NAMALWA (cell line): ENCODE results near the gene DNAH1.

ENCODE experiments used
- DNase-seq: peaks from one replicate; pipeline ENCODE4 v3.0.0-alpha.2; 2015; ENCODE audit warnings: low spot score

The DNAH1 gene

DNA sequence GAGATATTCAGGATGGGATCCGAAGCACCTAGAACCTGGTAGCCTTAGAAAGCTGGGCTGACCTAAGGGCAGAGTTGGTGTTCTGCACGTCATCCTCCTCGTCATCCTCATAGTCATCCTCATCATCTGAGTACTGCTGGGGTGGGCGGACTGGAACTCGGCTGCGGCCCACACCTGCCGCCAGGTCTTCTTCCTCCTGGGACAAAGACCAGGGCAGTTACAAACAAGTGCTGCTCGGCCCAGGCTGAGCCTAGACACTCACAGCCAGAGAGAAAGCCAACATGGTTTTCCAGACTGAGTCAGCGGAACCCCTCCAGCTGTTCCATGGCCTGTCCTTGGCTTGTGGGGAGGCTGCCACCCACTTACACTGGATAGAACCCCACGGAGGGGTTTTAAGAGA is 88.3 kb downstream of the DNAH1 start:
- DNase-seq: no peak

DNA sequence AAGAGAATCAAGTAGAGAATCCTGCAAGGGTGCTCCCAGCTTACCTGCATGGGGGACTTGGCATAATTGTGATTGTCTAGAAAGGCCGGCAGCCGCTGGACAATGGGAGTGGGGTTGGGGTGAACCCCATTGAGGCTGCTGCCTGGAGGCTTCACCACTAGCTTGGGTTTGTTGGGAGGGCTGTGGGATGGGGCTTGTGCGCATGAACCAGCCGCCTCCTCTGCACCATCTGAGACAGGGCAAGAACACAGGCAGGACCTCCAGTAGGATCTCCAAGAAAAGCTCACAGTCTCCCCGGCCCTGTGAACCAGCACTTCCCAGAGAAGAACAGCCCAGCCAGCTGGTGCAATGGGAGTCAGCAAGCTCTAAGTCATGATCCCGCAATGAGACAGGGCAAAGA is 88.9 kb downstream of the DNAH1 start:
- no peak for DNase-seq

DNA sequence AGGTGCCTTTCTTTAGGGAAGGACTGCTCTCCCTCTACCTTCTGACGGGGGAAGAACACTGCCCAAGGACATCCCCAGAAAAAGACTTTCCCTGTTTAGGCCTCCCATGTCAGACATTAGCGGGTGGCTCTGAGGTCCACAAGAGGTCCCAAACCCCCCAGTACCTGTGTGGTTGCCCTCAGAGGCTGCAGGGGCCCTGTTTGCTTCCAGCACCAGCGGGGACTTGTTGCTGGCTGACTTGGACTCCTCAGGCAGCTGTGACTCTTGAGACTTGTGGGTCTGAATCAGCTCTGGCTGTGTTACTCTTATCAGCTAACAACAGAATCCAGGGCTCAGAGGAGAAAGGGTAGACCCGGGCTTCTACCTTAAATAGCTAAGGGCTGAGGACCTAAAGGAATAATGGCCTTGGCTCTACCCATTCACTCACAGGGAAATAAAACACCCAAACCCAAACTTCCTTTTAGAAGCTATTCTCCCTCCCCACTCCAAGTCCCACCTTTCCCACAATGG is 89.5 kb downstream of the DNAH1 start:
- no peak for DNase-seq

DNA sequence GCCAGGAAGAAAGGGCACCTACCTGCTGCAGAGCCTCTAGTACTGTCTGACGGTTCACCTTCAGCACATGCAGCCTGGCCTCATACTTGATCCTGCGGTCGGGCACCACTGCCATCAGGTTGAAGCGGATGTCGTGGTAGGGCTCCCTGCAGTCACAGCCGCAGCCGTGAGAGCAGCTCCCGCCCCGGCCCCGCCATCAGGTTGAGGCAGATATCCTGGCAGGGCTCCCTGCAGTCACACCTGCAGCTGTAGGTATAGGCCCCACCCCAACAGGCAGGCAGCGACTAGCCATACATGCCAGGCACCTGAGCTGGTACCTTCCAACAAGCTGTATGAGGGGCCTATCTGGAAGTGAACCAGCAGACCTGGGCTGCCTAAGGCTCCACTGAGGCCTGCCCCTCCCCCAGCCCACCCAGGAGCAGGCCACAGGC is 90.1 kb downstream of the DNAH1 start:
- DNase-seq: no peak

DNA sequence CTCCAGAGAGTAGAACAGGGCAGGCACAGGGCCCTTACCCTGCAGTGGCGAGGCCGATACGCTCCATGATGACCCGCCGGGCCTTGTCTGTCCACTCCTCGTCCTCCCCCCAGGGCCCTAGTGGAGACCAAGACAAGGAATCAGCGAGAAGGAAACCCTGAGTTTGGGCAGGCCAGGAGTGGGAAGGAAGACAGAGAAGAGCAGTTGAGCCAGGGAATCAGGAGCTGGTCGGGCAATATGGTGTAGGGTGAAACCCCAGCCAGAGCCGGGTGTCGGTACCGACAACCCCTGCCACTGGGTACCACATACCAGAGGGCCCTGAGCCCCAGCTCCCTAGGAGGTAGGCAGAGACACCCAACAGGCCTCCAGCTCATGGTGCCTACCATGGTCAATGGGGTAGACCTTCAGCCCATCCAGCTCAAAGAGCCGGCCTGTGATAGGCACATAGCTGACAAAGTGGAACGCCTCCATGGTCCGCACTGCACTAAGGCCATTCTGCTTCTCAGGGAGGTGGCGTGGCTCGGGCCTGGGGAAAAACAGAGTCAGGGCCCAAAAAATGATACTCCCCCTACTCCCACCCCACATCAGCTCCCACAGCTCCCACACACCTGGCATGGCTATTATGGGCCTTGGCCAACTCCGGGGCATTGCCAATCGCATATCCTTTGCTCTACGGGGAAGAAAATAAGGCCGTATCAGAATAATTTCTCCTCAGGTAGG is 90.8 kb downstream of the DNAH1 start:
- no peak for DNase-seq

DNA sequence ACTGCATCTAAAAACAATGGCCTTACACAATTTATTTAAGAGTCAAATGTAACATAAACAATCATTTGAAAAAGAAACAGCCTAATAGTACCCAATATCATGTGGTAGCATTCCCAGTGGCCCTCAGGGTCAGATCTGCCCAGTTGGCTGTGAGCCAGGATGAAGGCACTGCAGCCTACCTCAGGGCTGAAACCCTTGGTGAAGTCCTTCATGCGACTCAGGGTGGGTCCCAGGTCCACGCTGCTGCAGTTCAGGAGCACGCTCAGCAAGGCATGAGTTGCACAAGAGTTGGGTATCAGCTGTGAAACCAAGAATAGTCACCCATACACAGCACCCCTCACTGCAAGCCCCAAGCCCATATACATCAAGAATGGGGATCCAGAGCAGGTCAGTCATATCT is 91.7 kb downstream of the DNAH1 start:
- no peak for DNase-seq

DNA sequence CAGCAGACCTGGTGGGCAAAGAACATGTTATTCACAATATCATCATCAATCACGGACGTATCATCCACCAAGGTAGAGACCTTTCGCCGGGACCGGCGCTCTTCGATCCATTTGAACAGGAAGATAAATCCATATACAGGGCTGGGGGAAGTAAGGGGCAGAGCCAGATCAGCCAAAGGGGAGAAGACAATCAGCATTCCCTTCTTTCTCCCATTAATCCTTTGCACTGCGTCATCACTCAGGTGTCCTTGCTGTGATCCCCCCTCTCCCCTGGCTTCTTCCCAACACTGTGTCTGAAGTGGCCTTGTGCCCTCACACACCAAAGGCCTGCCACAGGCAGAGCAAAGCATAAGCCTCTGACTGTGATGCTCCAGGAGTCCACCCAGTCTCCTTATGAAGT is 92.3 kb downstream of the DNAH1 start:
- no peak for DNase-seq

DNA sequence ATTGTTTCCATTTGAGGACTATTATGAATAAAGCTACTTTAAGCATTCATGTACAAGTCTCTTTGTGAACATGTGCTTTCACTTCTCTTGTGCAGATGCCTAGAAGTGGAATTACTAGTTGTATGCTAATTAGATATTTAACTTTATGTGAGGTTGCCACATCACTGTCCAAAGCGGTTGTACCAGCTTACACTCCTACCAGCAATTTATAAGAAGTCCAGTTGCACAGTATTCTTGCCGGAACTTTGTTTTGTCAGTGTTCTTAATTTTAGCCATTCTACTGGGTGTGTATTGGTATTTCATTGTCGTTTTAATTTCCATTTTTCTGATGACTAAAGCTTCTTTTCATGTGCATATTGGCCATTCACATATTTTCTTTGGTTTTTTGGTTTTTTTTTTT is 99.7 kb downstream of the DNAH1 start:
- no peak for DNase-seq

DNA sequence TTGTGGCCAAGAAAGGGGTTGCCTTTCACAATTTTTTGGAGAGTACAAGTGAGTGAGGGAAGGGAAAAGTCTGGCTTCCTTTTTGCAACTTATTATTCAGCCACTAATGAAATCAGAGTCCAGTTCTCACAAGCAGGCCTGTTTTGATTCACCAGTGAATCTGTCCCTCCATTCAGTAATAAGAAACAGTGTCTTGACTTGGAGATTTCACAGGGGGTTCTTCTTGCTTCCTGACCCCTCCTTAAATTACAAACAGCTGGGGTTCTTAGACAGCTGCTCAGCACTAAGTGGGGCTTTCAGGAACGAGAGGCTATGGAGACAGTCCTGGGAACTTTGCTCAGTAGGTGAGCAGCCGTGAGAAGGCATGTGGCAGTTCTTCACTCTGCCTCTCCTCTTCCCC is 104.3 kb downstream of the DNAH1 start:
- no peak for DNase-seq

DNA sequence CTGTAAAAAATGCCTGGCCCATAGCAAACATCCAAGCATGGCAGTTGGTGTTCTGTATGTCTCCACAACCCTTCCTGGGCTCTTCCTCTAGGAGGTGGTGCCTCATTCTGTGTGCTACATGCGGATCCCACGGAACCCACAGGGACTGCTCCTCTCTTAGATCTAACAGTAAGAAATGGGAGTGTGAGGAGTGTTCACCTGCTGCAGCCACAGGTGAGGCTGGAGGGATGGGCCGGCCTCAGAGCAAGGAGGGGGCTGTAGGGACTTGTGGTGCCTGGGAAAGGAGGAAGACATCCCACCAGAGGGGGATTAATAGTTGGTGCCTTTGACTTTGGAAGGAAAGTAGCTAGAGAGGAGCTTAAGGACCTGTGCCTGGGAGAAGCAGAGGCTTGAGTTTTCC is 106.5 kb downstream of the DNAH1 start:
- DNase-seq: no peak

DNA sequence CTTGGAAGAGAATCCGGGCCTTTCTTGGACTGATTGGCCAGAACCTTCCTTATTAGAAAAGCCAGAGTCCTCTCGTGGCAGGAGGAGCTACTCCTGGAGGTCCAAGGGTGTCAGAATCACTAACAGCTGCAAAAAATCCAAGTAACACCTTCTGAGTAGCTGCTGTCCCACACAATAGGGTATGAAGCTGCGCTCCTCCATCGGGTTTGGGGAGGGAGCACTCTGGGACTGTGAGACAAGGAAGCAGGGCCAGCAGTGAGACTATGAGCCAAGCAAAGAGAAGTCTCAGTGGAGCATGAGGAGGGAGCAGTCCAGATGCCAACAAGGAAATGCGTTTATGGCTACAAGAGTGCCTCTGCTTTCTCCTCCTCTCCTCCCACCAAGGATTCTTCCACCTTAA is 107.1 kb downstream of the DNAH1 start:
- no peak for DNase-seq

DNA sequence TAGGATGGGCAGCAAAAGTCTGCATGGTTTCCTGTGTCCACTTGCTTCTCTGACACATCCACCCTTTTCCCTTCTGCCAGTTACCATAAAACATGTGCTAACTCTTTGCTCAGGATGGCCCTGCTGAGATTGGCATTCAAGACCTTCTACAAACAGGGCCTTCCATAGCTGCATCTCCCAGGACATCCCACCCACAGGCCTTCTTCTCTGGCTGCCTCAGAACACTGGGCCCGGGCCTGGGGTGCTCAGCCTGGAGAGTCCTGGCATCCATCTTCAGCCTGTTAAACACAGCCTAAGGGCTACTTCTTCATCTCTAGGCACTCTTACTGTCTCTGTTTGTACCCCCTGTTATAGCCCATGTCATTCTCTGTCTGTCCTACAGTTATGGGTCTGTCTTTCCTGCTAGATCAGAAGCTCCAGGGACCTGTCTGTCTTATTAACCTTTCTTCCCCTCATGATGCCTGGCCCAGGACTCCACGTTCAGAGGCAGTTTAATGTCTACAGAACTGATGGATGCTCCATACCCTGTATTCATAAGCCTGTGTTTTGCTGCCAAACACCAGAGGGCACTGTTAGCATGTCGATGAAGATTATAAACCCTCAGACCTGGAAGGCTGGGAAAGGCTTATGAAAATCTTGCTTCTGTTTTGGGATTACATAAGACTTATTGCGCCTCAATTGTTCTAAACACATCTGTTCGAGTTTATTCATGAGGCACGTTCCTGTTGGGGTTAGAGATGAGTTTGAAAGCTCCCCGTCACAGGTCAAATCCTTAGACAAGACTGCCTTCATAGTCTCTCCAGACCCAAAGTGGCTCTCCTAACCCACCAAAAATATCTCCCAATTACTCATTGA is 112.3 kb downstream of the DNAH1 start:
- peak; percentile 53 for DNase-seq

DNA sequence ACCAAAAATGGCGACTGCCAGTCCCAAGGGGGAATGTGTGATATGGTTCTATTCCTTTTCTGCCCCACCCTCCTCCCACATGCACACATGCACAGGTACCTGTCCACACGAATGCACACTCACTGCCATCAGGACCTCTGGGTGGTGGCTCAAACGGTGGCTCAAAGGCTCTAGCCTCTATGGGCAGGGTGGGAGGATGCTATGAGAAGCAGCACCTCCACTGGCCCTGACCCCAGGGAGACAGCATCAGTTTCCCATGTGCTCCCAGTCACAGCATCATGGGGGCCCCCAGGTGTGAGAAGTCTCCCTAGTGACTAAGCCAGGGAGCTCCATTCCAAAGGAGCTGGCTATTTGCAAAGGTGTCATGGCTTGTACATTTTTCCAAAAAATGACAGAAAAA is 112.9 kb downstream of the DNAH1 start:
- no peak for DNase-seq

DNA sequence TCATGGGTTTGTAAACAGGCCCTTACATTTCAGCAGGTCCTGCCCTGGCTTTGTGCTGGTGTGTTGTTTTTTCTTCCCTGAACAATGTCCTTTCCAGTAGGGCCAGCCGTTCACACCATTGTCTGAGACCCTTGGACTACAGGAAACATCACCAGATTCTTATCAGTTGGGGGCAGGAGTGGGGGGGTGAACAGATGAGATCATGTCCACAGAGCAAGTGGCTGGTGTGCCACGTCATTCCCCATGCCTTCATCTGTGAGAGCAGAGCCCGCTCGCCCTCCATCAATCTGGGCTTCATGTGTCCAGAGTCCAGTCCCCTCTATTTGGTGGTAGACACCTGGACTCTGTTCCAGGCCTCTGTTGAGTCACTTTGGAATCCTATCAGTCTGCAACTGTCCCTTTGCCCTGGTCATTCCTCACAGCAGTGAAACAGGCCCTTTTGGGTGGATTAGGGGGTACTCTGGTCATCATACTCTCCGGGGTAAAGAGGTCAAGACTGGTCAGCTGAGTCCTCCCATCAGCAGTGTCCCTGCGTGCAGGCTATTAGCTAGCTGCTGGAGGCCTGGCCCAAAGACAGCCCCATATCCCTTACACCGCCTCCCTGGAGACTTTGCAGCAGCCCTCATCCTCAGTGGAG is 113.8 kb downstream of the DNAH1 start:
- no peak for DNase-seq

DNA sequence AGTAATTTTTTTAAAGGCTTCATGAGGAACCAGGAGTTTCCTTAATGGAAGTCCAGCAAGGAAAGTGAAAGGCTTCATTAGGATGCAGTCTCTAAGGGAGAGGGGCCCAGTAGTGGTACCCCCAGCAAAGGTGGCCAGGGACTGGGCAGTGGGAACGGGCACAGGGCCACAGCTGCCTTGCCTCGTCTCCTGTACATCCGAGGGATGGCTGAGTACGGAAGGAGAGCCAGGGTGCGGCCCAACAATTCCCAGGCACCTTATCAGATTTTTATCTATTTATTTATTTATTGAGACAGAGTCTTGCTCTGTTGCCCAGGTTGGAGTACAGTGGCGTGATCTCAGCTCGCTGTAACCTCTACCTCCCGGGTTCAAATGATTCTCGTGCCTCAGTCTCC is 114.3 kb downstream of the DNAH1 start:
- DNase-seq: no peak

DNA sequence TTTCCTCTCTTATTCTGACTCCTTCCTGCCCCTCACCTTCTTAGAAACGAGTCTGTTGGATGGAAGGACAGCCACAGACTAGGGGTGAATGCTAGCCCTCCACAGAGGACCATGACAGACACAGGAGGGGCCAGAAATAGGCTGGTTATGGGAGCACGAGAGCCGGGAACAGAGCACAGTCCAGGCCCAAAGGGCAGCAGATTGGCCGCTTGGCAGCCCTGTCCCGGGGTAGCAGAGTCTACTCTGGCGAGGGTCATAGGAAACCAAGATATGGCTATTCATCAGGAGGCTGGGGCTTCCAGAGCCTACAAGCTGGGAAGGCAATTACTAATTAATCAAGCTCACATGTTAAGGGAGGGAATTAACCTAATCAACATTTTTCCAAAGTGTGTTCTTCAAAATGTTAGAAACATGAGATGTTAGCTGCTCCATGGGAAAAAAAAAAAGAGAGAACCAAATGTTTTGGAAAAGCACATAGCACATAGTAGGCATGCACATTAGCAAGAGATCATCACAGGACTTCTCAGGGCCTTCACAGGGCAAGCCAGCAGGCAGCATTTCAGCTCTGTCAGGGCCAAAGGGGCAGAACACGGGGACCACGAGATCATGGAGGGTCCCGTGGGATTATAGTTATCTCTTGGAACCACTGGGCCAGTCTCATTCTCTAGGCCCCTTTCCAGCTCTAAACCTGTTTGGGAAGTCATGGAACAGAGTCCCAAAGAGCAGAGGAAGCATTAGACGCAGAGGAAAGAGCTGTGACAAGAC is 115.5 kb downstream of the DNAH1 start:
- no peak for DNase-seq

DNA sequence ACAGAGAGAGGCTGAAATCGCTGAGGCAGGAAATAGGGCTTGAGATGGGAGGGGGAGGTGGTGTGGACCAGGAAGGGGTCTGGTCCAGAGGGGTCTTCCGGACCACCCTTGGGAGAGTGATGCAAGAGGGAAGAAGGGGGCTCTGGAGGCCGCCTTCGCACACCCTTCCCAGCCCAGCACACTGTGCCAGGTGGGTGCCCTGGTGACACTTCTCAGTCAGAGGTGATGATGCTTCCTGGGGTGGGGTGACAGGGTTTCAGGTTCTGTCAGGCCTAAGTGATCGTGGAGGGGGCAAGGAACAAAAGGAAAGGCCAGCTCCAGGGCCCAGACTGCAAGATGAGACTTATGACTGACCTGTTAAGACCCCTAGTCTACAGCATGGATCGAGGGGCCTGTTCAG is 116.1 kb downstream of the DNAH1 start:
- no peak for DNase-seq

DNA sequence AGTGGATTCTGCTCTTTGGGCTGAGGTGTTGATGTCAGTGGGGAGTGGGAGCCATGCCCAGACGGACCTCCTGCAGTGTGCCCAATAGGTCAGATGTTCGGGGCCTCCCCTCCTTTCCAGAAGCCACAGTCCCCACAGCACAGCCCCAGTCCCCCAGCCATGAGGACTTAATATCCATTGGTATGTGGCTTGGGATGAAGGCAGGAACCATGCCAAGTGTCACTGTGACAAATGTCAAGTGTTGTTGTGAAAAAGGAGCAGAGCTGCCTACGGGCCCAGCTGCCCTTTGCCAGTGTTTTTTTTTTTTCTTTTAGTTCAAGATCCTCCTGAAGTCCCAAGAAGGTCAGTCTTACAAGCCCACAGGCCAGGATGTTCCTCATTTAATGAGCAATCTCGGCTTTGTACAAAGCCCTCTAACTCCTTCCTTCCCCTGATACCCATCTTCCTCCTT is 116.6 kb downstream of the DNAH1 start:
- no peak for DNase-seq

DNA sequence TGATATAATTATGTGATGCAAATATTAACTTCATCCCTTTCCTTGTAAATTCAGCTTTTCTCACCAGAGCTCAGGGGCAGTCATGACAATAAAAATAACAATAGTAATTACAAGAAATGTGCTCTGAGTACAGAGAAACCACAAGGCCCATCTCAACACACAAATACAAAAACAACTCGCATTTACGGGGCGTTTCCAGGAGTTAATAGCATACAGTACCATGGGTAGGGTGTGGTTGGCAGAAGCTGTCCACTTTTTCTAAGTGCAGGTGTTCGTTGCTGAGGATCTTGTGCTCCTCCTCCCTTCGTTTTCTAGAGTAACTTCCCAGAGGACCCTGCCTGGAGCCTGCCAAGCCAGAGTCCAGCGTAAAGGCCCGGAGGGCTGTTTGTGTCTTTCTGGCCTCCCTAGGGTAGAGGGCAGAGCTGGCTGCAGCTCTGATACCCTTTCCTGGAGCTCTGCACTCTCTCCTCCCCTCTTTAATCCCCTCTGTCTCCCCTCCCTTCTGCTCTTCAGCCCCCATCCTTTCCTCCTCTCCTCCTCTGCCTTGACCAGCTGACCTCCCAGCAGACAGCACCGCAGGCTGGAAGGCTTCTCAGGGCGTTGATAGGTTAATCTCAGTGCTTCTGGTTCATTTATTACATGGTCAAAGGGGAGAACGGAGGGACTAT is 117.3 kb downstream of the DNAH1 start:
- no peak for DNase-seq

DNA sequence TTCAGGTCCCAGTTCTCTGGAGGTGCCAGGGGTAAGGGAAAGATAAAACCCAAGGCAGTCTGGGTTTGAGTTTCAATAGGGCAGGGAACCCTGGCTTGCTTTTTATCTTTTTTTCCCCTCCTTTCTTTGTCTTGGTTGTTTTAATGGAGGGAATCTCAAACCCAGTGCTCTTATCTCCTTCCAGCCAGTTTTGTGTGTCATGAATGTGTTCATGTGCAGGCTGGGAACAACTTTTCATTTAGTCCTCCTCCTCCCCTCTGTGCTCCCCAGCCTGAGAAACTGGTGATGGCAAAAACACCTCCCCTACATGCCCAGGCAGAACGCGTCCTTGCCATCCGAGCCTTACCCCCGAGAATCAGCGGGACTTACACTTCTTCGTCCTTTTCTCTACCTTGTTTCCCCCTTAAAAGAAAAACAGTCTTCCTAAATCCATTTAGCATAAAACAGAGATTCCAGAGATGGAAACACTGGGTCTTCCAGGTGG is 117.9 kb downstream of the DNAH1 start:
- no peak for DNase-seq

DNA sequence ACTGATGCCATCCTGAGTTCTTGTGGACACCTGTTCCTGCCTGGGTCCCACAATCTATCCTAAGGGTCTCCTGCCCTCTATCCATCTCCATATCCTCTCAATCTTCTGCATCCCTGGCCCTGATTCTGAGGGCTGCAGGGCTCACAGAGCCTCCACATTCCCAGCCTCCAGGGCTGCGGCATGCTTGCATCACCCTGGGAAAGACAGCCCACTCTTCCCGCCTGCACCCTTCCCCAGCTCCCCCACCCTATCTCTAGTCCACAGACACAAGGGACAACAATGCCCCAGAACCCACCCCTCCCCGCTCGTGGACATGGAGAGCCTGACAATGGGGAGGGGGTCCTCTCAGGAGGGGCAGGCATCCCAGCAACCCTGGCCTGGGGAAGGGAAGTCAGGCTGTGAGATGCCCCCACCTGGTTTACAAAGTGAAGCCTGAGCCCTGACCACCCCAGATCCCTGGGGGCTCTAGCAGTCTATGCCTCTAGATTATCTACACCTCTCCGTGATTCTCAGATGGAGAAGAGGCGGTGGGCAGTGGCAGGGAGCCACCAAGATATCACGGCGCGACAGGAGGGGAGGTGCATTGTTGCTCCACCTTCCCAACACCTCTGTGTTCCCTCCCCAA is 118.5 kb downstream of the DNAH1 start:
- no peak for DNase-seq
